K562 (cell line): Measurements from ENCODE around the gene CRYBG1. TPM values are rescaled to one million over a fixed set of nuclear protein-coding genes. Genes with fewer than 3 reads are reported as not detected.

Experiments
- FIP1L1 ChIP-seq: fragments of 200-400 bp; formaldehyde crosslinking; IDR thresholded peaks from 2 replicates; pipeline ENCODE4 v1.6.1; 2018; ENCODE audit warnings: mild to moderate bottlenecking, low read depth, low read length; ENCODE audit not compliant: poor library complexity, severe bottlenecking
- MGA ChIP-seq: fragments of 450-650 bp; IDR thresholded peaks from 2 replicates; pipeline ENCODE4 v1.6.1; 2016; ENCODE audit warnings: mild to moderate bottlenecking, moderate library complexity
- ZZZ3 ChIP-seq: fragments of 450-650 bp; IDR thresholded peaks from 2 replicates; pipeline ENCODE4 v1.6.1; 2016; ENCODE audit warnings: antibody characterized with exemption, mild to moderate bottlenecking, moderate library complexity
- polyA plus RNA-seq, 8 experiments: library from polyadenylated mRNA; depleted of rRNA in 4 of 8; stranded (reverse) in 5 of 8; unstranded in 3 of 8; fragments of >200 nt; fragmentation: Nextera tagmentation in 2 of 8; fragmentation: Illumina TruSeq in 1 of 8; extraction: Ambion mirVana in 2 of 8; extraction: Trizol in 1 of 8; gene quantifications; 2 replicates each; pipeline versions ENCODE4 v1.2.1 to v1.2.3, GENCODE V29; 2011 to 2014; ENCODE audit warnings: inconsistent platforms in 1 of 8, missing spikeins in 1 of 8
- total RNA-seq, 7 experiments: library from RNA; depleted of rRNA in 6 of 7; stranded (reverse); fragments of >200 nt in 6 of 7; fragmentation: Illumina TruSeq in 2 of 7; extraction: Trizol in 2 of 7; gene quantifications; 2 replicates each; pipeline versions ENCODE4 v1.2.1 to v1.2.3, GENCODE V29; 2011 to 2021; ENCODE audit warnings: low replicate concordance in 1 of 7
- TF ChIP-seq, protein P1 (sequence below): fragments of 150-350 bp; conservative IDR thresholded peaks from 2 replicates; pipeline ENCODE4 v1.6.1; 2014; ENCODE audit warnings: low read length
- TF ChIP-seq, protein P2 (sequence below): sonication (generic); formaldehyde crosslinking; IDR thresholded peaks from 2 replicates; pipeline ENCODE4 v1.8.1; 2023; ENCODE audit warnings: mild to moderate bottlenecking, missing genetic modification reagents
- TF ChIP-seq, protein P3 (sequence below): fragments of 250-450 bp; sonication (Bioruptor Pico); IDR thresholded peaks from 2 replicates; pipeline ENCODE4 v1.5.0; 2022; ENCODE audit warnings: mild to moderate bottlenecking

CRYBG1 gene
- total and polyA plus RNA-seq, 9 of the 15 experiments (the other 6 are each of a cell fraction or from before 2014, with no cell fraction given): 0.07 to 0.47 (median 0.11) TPM

DNA sequence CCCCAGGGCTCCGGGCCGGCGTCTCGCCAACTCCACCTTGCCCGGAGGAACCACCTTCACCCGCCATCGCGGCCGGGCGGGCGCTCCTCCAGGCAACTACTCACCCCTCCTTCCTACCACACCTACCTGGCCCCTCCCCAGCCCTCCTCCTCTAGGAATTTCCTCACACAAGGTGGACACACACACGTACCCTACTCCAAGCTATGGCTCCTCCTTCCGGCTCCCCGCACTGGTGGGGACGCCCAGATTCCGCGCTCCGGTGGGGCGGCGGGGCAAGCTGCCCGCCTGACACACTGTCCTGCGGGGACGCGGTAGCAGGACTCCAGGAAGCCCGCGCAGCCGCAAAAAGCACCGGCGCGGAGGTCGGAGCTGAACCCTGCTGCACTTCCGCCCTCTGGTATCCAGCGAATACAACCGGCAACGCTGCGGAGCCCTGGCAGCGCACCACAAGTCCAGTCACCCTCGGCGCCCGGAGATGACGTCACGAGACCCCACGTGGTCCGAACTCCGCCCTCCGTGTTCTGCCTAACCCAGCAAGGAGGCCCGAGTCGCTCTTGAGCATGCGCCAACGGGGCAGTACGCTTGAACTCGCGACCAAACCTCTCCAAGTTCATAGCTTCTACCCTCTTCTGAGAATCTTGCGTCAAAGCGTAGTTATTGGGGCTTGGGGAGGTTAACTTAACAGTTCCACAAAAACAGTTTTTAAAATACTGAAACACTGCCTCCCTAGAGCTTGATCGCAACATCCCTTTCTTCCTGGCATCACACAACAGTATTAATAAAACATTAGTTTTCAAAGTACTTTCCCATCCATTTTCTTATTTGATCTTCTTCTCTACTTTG, 35.0 kb upstream of the CRYBG1 start, which contains the start of gene ATG5 (continued):
- TF ChIP-seq, protein P1, sequence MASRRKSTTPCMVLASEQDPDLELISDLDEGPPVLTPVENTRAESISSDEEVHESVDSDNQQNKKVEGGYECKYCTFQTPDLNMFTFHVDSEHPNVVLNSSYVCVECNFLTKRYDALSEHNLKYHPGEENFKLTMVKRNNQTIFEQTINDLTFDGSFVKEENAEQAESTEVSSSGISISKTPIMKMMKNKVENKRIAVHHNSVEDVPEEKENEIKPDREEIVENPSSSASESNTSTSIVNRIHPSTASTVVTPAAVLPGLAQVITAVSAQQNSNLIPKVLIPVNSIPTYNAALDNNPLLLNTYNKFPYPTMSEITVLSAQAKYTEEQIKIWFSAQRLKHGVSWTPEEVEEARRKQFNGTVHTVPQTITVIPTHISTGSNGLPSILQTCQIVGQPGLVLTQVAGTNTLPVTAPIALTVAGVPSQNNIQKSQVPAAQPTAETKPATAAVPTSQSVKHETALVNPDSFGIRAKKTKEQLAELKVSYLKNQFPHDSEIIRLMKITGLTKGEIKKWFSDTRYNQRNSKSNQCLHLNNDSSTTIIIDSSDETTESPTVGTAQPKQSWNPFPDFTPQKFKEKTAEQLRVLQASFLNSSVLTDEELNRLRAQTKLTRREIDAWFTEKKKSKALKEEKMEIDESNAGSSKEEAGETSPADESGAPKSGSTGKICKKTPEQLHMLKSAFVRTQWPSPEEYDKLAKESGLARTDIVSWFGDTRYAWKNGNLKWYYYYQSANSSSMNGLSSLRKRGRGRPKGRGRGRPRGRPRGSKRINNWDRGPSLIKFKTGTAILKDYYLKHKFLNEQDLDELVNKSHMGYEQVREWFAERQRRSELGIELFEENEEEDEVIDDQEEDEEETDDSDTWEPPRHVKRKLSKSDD: no peak
- peak; percentile 58 for TF ChIP-seq FIP1L1
- no peak for TF ChIP-seq ZZZ3
- TF ChIP-seq, protein P2, sequence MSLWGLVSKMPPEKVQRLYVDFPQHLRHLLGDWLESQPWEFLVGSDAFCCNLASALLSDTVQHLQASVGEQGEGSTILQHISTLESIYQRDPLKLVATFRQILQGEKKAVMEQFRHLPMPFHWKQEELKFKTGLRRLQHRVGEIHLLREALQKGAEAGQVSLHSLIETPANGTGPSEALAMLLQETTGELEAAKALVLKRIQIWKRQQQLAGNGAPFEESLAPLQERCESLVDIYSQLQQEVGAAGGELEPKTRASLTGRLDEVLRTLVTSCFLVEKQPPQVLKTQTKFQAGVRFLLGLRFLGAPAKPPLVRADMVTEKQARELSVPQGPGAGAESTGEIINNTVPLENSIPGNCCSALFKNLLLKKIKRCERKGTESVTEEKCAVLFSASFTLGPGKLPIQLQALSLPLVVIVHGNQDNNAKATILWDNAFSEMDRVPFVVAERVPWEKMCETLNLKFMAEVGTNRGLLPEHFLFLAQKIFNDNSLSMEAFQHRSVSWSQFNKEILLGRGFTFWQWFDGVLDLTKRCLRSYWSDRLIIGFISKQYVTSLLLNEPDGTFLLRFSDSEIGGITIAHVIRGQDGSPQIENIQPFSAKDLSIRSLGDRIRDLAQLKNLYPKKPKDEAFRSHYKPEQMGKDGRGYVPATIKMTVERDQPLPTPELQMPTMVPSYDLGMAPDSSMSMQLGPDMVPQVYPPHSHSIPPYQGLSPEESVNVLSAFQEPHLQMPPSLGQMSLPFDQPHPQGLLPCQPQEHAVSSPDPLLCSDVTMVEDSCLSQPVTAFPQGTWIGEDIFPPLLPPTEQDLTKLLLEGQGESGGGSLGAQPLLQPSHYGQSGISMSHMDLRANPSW: no peak
- peak; percentile 78 for TF ChIP-seq MGA
- TF ChIP-seq, protein P3, sequence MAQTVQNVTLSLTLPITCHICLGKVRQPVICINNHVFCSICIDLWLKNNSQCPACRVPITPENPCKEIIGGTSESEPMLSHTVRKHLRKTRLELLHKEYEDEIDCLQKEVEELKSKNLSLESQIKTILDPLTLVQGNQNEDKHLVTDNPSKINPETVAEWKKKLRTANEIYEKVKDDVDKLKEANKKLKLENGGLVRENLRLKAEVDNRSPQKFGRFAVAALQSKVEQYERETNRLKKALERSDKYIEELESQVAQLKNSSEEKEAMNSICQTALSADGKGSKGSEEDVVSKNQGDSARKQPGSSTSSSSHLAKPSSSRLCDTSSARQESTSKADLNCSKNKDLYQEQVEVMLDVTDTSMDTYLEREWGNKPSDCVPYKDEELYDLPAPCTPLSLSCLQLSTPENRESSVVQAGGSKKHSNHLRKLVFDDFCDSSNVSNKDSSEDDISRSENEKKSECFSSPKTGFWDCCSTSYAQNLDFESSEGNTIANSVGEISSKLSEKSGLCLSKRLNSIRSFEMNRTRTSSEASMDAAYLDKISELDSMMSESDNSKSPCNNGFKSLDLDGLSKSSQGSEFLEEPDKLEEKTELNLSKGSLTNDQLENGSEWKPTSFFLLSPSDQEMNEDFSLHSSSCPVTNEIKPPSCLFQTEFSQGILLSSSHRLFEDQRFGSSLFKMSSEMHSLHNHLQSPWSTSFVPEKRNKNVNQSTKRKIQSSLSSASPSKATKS (CRISPR knock-in tag): no peak
